ENCODE results near the gene TMEM192.
A peak's percentile ranks its signal among the peaks of the same experiment; 100 is the strongest.

The TMEM192 gene

DNA sequence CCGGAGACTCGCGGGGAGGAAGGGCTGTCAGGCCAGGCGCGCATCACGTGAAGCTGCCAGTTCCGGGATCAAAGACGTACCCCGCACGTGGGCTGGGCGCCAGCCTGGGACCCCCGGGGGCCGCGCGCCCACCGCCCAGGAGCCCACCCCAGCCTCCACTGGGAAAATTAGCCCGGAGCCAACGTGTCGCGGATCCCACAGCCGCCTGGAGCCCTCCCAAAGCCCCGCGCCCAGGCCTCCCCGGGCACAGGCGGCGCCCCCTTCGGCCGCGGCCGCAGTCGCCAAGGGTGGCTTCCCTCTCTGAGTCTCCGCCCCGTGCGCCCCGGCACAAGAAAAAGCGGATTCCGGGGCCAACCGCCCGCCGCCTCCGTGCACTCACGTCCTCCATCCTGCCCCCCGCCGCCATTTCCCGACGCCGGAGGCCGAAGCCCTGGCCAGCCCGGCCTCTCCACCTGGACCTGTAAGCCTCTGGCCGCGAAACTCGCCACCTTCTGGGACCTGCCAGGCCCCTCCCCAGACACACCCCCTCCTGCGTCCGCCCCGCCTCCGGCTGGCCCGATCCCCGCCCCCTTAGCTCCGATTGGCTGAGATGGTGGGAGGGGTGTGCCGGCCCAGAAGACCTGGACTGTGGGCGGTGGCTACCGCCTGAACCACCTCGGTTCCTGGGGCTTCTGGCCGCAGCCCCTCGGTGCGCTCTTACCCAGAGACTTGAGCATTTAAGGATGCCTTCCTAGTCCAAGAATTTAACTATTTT is at the start of gene TMEM192:
TMEM192 (minus strand) TSS at position 493 of the 754 bp plus-strand sequence; CDS start at position 406, 87 bp downstream.
- Histone ChIP-seq H2AFZ (ENCODE audit: low read length) (peak within 1 kb of the TSS; percentile 99), H3K27me3 (ENCODE audit: insufficient read depth, low read length, poor library complexity, severe bottlenecking) (no peaks in the 10 kb centered on the region), H3K9ac (ENCODE audit: low read depth, low read length, poor library complexity, severe bottlenecking) (peak within 1 kb of the TSS; percentile 76), H3K36me3 (ENCODE audit: insufficient read depth, low read length) (no peaks in the 10 kb centered on the region), H3K4me2 (ENCODE audit: low read depth, low read length, poor library complexity, severe bottlenecking) (peak within 1 kb of the TSS; percentile 87), H3K4me1 (ENCODE audit: insufficient read depth, low read length, poor library complexity, severe bottlenecking) (peaks cover 9% of the 10 kb centered on the region), H3K4me3 (ENCODE audit: low read length, poor library complexity, severe bottlenecking) (peak within 1 kb of the TSS; percentile 84), H3K9me2 (replicated peaks; ENCODE audit: low read depth, low read length) (no peaks in the 10 kb centered on the region), H4K20me1 (ENCODE audit: insufficient read depth, low read length, poor library complexity, severe bottlenecking) (no peaks in the 10 kb centered on the region), H3K79me2 (ENCODE audit: insufficient read depth, low read length) (peaks cover 15% of the 10 kb centered on the region; the same call in 1 of the 2 replicates), H3F3A (ENCODE audit: low read depth) (no peaks in the 10 kb centered on the region), H3K9me3 (ENCODE audit: insufficient read depth, low read depth, low read length) (no peaks in the 10 kb centered on the region)
- TF ChIP-seq, protein P1, sequence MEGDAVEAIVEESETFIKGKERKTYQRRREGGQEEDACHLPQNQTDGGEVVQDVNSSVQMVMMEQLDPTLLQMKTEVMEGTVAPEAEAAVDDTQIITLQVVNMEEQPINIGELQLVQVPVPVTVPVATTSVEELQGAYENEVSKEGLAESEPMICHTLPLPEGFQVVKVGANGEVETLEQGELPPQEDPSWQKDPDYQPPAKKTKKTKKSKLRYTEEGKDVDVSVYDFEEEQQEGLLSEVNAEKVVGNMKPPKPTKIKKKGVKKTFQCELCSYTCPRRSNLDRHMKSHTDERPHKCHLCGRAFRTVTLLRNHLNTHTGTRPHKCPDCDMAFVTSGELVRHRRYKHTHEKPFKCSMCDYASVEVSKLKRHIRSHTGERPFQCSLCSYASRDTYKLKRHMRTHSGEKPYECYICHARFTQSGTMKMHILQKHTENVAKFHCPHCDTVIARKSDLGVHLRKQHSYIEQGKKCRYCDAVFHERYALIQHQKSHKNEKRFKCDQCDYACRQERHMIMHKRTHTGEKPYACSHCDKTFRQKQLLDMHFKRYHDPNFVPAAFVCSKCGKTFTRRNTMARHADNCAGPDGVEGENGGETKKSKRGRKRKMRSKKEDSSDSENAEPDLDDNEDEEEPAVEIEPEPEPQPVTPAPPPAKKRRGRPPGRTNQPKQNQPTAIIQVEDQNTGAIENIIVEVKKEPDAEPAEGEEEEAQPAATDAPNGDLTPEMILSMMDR (conservative IDR thresholded peaks at IDR 0.05; ENCODE audit: low read length) = peak; percentile 40
- TF ChIP-seq EZH2phosphoT487 (IDR thresholded peaks at IDR 0.05; ENCODE audit: borderline replicate concordance) = no peak

DNA sequence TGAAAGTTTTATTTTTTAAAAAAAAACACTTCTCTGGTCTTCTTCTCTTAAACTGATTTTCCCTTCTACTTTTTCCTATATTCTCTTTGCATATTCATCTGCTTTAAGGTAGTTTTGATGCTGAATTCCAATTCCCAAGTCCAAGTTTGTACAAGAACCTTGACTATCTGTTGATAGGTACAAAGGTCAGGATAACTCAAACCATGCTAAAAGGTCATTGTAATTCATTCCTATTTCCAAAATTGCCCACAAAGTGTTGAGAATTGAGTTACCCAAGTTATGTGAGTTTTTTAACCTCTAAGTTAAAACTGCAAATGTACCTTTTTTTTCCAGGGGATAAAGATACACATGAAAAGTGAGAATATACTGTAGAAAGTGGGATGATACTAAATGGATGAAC is 46.1 kb upstream of the TMEM192 start:
- H3K4me2 ChIP-seq (ENCODE audit: low read depth, low read length, poor library complexity, severe bottlenecking) = no peak overlapping the region
- H3K4me3 ChIP-seq (ENCODE audit: low read length, poor library complexity, severe bottlenecking) = no peak overlapping the region
- H3K9me3 ChIP-seq (ENCODE audit: insufficient read depth, low read depth, low read length) = no peaks in the 10 kb centered on the region; the same call in 1 of the 2 replicates
- H3K36me3 ChIP-seq (ENCODE audit: insufficient read depth, low read length) = no peaks in the 10 kb centered on the region
- H3K79me2 ChIP-seq (ENCODE audit: insufficient read depth, low read length) = no peaks in the 10 kb centered on the region
- no peaks in the 10 kb centered on the region for H3F3A ChIP-seq (ENCODE audit: low read depth)
- H3K4me1 ChIP-seq (ENCODE audit: insufficient read depth, low read length, poor library complexity, severe bottlenecking) = no peaks in the 10 kb centered on the region
- H3K27me3 ChIP-seq (ENCODE audit: insufficient read depth, low read length, poor library complexity, severe bottlenecking) = no peaks in the 10 kb centered on the region
- H2AFZ ChIP-seq (ENCODE audit: low read length) = no peak overlapping the region
- TF ChIP-seq, protein P1 (conservative IDR thresholded peaks at IDR 0.05; ENCODE audit: low read length) = no peak
- TF ChIP-seq EZH2phosphoT487 (IDR thresholded peaks at IDR 0.05; ENCODE audit: borderline replicate concordance) = no peak
- H4K20me1 ChIP-seq (ENCODE audit: insufficient read depth, low read length, poor library complexity, severe bottlenecking) = no peaks in the 10 kb centered on the region
- H3K9me2 ChIP-seq (replicated peaks; ENCODE audit: low read depth, low read length) = no peaks in the 10 kb centered on the region
- H3K9ac ChIP-seq (ENCODE audit: low read depth, low read length, poor library complexity, severe bottlenecking) = no peak overlapping the region

DNA sequence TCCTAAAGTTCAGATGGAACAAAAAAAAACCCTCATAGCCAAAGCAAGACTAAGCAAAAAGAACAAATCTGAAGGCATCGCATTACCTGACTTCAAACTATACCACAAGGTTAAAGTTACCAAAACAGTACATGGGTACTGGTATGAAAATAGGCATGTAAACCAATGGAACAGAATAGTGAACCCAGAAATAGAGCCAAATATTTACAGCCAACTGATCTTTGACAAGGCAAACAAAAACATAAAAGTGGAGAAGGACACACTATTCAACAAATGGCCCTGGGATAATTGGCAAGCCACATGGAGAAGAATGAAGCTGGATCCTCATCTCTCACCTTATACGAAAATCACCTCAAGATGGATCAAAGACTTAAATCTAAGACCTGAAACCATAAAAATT is 44.2 kb upstream of the TMEM192 start:
- Histone ChIP-seq H3K9me2 (replicated peaks; ENCODE audit: low read depth, low read length) (no peaks in the 10 kb centered on the region), H3K9ac (ENCODE audit: low read depth, low read length, poor library complexity, severe bottlenecking) (no peak overlapping the region), H3K4me3 (ENCODE audit: low read length, poor library complexity, severe bottlenecking) (no peak overlapping the region), H3K9me3 (ENCODE audit: insufficient read depth, low read depth, low read length) (no peaks in the 10 kb centered on the region; the same call in 1 of the 2 replicates), H3K4me2 (ENCODE audit: low read depth, low read length, poor library complexity, severe bottlenecking) (no peak overlapping the region), H3K79me2 (ENCODE audit: insufficient read depth, low read length) (no peaks in the 10 kb centered on the region), H3K36me3 (ENCODE audit: insufficient read depth, low read length) (no peaks in the 10 kb centered on the region), H3K4me1 (ENCODE audit: insufficient read depth, low read length, poor library complexity, severe bottlenecking) (no peaks in the 10 kb centered on the region), H2AFZ (ENCODE audit: low read length) (no peak overlapping the region), H3K27me3 (ENCODE audit: insufficient read depth, low read length, poor library complexity, severe bottlenecking) (no peaks in the 10 kb centered on the region), H3F3A (ENCODE audit: low read depth) (no peaks in the 10 kb centered on the region), H4K20me1 (ENCODE audit: insufficient read depth, low read length, poor library complexity, severe bottlenecking) (no peaks in the 10 kb centered on the region)
- TF ChIP-seq, protein P1 (conservative IDR thresholded peaks at IDR 0.05; ENCODE audit: low read length) = no peak
- TF ChIP-seq EZH2phosphoT487 (IDR thresholded peaks at IDR 0.05; ENCODE audit: borderline replicate concordance) = no peak

Measured in Loucy (cell line).